ENCODE measurements around the gene LIN28B. TPM values are rescaled to one million over a fixed set of nuclear protein-coding genes. Genes with fewer than 3 reads are reported as not detected.

LIN28B gene
- total and polyA plus RNA-seq, 2 of the 4 experiments (the other 2 are of a cell fraction) = not detected

- DNase-seq (no peak), ATAC-seq (ENCODE audit: low read depth) (no peak)
- Histone ChIP-seq H2BK20ac (ENCODE audit: low read depth, low read length) (no peak overlapping the region), H3K56ac (ENCODE audit: extremely low read depth, insufficient read depth, low read length) (no peak overlapping the region), H3K79me1 (ENCODE audit: low read depth in 1 of 2, low read length in 2 of 2) (peaks cover 0 to 4% of the 10 kb centered on the region in 2 experiments; a peak in 1 of 4 replicates), H3K27me3 (ENCODE audit: control insufficient read depth, insufficient read depth, low read length) (no peaks in the 10 kb centered on the region), H4K5ac (ENCODE audit: low read depth, low read length) (no peak overlapping the region), H3K27ac (ENCODE audit: insufficient read depth, low read length) (no peak overlapping the region), H2BK15ac (ENCODE audit: low read depth, low read length) (no peak overlapping the region), H2BK120ac (ENCODE audit: low read depth, low read length) (no peak overlapping the region), H3K23ac (ENCODE audit: low read depth, low read length) (no peak overlapping the region), H3K9me1 (ENCODE audit: insufficient read depth, low read length) (no peaks in the 10 kb centered on the region; the same call in 1 of the 2 replicates), H2AK5ac (ENCODE audit: low read depth, low read length) (no peak overlapping the region), H2BK5ac (ENCODE audit: low read depth, low read length, poor library complexity, severe bottlenecking) (no peak overlapping the region), H3K4me1 (ENCODE audit: control insufficient read depth, insufficient read depth, low read length) (peaks cover 2% of the 10 kb centered on the region; the same call in 1 of the 2 replicates), H2AFZ (replicated peaks; ENCODE audit: low read length, poor library complexity) (no peak overlapping the region), H3K9ac (ENCODE audit: low read depth, low read length) (no peak overlapping the region), H3K4ac (ENCODE audit: low read depth, low read length) (no peak overlapping the region), H4K91ac (ENCODE audit: insufficient read depth, low read depth, low read length) (no peak overlapping the region), H3K9me3 (ENCODE audit: control insufficient read depth, insufficient read depth, low read length) (no peaks in the 10 kb centered on the region), H3K4me3 (ENCODE audit: insufficient read depth, low read depth, low read length) (no peak overlapping the region), H3K14ac (replicated peaks; ENCODE audit: low read depth, low read length) (no peak overlapping the region), H4K20me1 (ENCODE audit: insufficient read depth, low read length) (no peaks in the 10 kb centered on the region), H3K4me2 (ENCODE audit: low read depth, low read length) (no peak overlapping the region), H4K8ac (ENCODE audit: low read depth in 2 of 2, low read length in 2 of 2) (no peak overlapping the region), H3K36me3 (ENCODE audit: control insufficient read depth, insufficient read depth, low read length) (peaks cover 4% of the 10 kb centered on the region; the same call in 1 of the 2 replicates), H2AK9ac (replicated peaks; ENCODE audit: low read depth, low read length, poor library complexity) (no peak overlapping the region), H3K18ac (ENCODE audit: low read depth, low read length) (no peak overlapping the region)
- intact Hi-C loops (cut with micrococcal nuclease) (no loop called here), dilution Hi-C loops (cut with HindIII; ENCODE audit: low sequenced_read_pairs, unreplicated experiment) (no loop called here), in situ Hi-C loops (cut with MboI; ENCODE audit: low sequenced_read_pairs) (no loop called here)
- ChIA-PET POLR2A (ENCODE audit: unreplicated experiment) (no interaction called here), CTCF (no interaction called here)
- TF ChIP-seq RCOR1 (IDR thresholded peaks at IDR 0.05; ENCODE audit: insufficient replicate concordance, low read length) (no peak), FOS (IDR thresholded peaks at IDR 0.05; ENCODE audit: low read depth, low read length) (no peak), NFE2L2 (IDR thresholded peaks at IDR 0.05; ENCODE audit: low read depth, low read length) (no peak), RFX5 (IDR thresholded peaks at IDR 0.05; ENCODE audit: low read depth, low read length) (no peak), BHLHE40 (IDR thresholded peaks at IDR 0.05; ENCODE audit: low read depth, low read length) (no peak), RAD21 (IDR thresholded peaks at IDR 0.05; ENCODE audit: low read length) (no peak), CTCF (conservative IDR thresholded peaks at IDR 0.05; ENCODE audit: low read depth, low read length) (no peak), ELK1 (IDR thresholded peaks at IDR 0.05; ENCODE audit: borderline replicate concordance, low read depth, low read length) (no peak), MAFK (IDR thresholded peaks at IDR 0.05; ENCODE audit: low read depth, low read length) (no peak), CEBPB (IDR thresholded peaks at IDR 0.05; ENCODE audit: low read depth, low read length) (no peak), MAZ (IDR thresholded peaks at IDR 0.05; ENCODE audit: borderline replicate concordance, low read depth, low read length) (no peak), MXI1 (IDR thresholded peaks at IDR 0.05; ENCODE audit: borderline replicate concordance, low read depth, low read length) (no peak), USF2 (IDR thresholded peaks at IDR 0.05; ENCODE audit: low read depth, low read length) (no peak), SMC3 (IDR thresholded peaks at IDR 0.05; ENCODE audit: low read depth, low read length) (no peak)
- no TSS peak for BruUV-seq (replicated peaks)
- WGBS, 2 experiments (ENCODE audit: extremely low coverage in 2 of 2, insufficient read length in 1 of 2) = 100% methylated on average over 2 of the region's 3 CpGs; no CpG with 5 or more reads in 1 of the 2 experiments
Observed at GRCh38 chr6:105105094-105105493, 148.2 kb downstream of the LIN28B start.
